Fibroblast of lung (primary cell): Measurements from ENCODE around the gene SLC25A51. TPM values are rescaled to one million over a fixed set of nuclear protein-coding genes. Genes with fewer than 3 reads are reported as not detected.

Experiments used
- DNase-seq, 2 donors: peaks; one replicate each; pipeline versions ENCODE4 v3.0.0 to v3.0.0-alpha.2; 2010; ENCODE audit warnings: low read depth in 2 of 2
- H2AFZ ChIP-seq: 2 replicates; pipeline ENCODE4 v1.5.1; 2012; ENCODE audit warnings: low read length, control low read depth, inconsistent platforms
- H3K27ac ChIP-seq: 2 replicates; pipeline ENCODE4 v1.5.1; 2011; ENCODE audit warnings: low read length, control low read depth; ENCODE audit not compliant: insufficient read depth
- H3K27me3 ChIP-seq: 2 replicates; pipeline ENCODE4 v1.5.1; 2011; ENCODE audit warnings: mild to moderate bottlenecking, low read length; ENCODE audit not compliant: control insufficient read depth, insufficient read depth
- H3K36me3 ChIP-seq: 2 replicates; pipeline ENCODE4 v1.5.1; 2011; ENCODE audit warnings: low read length; ENCODE audit not compliant: control insufficient read depth, insufficient read depth
- H3K4me1 ChIP-seq: 2 replicates; pipeline ENCODE4 v1.5.1; 2011; ENCODE audit warnings: low read length; ENCODE audit not compliant: control insufficient read depth, insufficient read depth; ENCODE audit errors: extremely low read depth
- H3K4me2 ChIP-seq: 2 replicates; pipeline ENCODE4 v1.5.1; 2011; ENCODE audit warnings: low read length, control low read depth; ENCODE audit not compliant: insufficient read depth; ENCODE audit errors: extremely low read depth
- H3K4me3 ChIP-seq, 4 experiments: fragments of 200-600 bp in 1 of 4; sonication (generic) in 1 of 4; replicated peaks in 1 of 4; 2 replicates each; pipeline ENCODE4 v1.5.1; 2011 to 2016; ENCODE audit warnings: low read length in 4 of 4, low read depth in 3 of 4, mild to moderate bottlenecking in 3 of 4, control low read depth in 2 of 4, inconsistent platforms in 1 of 4, mixed read lengths in 1 of 4; ENCODE audit not compliant: insufficient read depth in 1 of 4; ENCODE audit errors: control extremely low read depth in 1 of 4
- H3K79me2 ChIP-seq: 2 replicates; pipeline ENCODE4 v1.5.1; 2012; ENCODE audit warnings: mild to moderate bottlenecking, low read length, inconsistent platforms; ENCODE audit not compliant: control insufficient read depth, insufficient read depth
- H3K9ac ChIP-seq: 2 replicates; pipeline ENCODE4 v1.5.1; 2011; ENCODE audit warnings: mild to moderate bottlenecking, low read length, control low read depth; ENCODE audit not compliant: insufficient read depth
- H3K9me3 ChIP-seq: 2 replicates; pipeline ENCODE4 v1.5.1; 2012; ENCODE audit warnings: low read depth, low read length; ENCODE audit not compliant: control insufficient read depth, insufficient read depth
- H4K20me1 ChIP-seq: 2 replicates; pipeline ENCODE4 v1.5.1; 2011; ENCODE audit warnings: low read length; ENCODE audit not compliant: control insufficient read depth, insufficient read depth; ENCODE audit errors: extremely low read depth
- CTCF ChIP-seq, 2 donors: IDR thresholded peaks in 1 of 2; conservative IDR thresholded peaks in 1 of 2; 1 replicate in 1 of 2; 2 replicates in 1 of 2; pipeline ENCODE4 v1.5.1; 2011 to 2012; ENCODE audit warnings: low read length in 2 of 2, control low read depth in 1 of 2, inconsistent platforms in 1 of 2, low read depth in 1 of 2, mild to moderate bottlenecking in 1 of 2
- EZH2 ChIP-seq: IDR thresholded peaks from 2 replicates; pipeline ENCODE4 v1.5.1; 2012; ENCODE audit warnings: low read length, control low read depth, mild to moderate bottlenecking; ENCODE audit errors: missing control alignments
- polyA plus RNA-seq, 2 donors: library from polyadenylated mRNA; depleted of rRNA in 1 of 2; stranded (reverse) in 1 of 2; unstranded in 1 of 2; fragments of >200 nt; gene quantifications; 2 replicates each; pipeline ENCODE4 v1.2.1, GENCODE V29; 2011 to 2012; ENCODE audit warnings: missing spikeins in 1 of 2
- total RNA-seq: library from RNA; depleted of rRNA; stranded (reverse); fragments of >200 nt; gene quantifications from 2 replicates; pipeline ENCODE4 v1.2.1, GENCODE V29; 2014

The SLC25A51 gene
- total and polyA plus RNA-seq, 2 donors (not counting 1 experiment from before 2014, with no cell fraction given) = 39.3 to 100 TPM

- DNase-seq = no peak
- Histone ChIP-seq H3K27me3 (no peaks in the 10 kb centered on the region), H3K4me1 (peaks cover 27% of the 10 kb centered on the region), H3K36me3 (peaks cover 14% of the 10 kb centered on the region), H3K27ac (no peak overlapping the region), H3K9ac (no peak overlapping the region), H3K4me3 (no peak overlapping the region), H3K79me2 (peaks cover 1% of the 10 kb centered on the region), H4K20me1 (no peaks in the 10 kb centered on the region), H3K4me2 (no peak overlapping the region), H2AFZ (no peak overlapping the region), H3K9me3 (no peaks in the 10 kb centered on the region)
- TF ChIP-seq EZH2 (no peak), CTCF (conservative IDR thresholded peaks at IDR 0.05 in 1 of 2, IDR thresholded peaks at IDR 0.05 in 1 of 2; ENCODE audit: low read depth in 1 of 2, low read length in 2 of 2) (no peak)
Observed at GRCh38 chr9:37948417-37948980, 44.6 kb upstream of the SLC25A51 start.

GRCh38 chr9:37947977-37948376, 44.0 kb upstream of the SLC25A51 start:
- H3K4me1 ChIP-seq = peaks cover 27% of the 10 kb centered on the region
- no peaks in the 10 kb centered on the region for H4K20me1 ChIP-seq
- no peak for TF ChIP-seq CTCF (conservative IDR thresholded peaks at IDR 0.05 in 1 of 2, IDR thresholded peaks at IDR 0.05 in 1 of 2; ENCODE audit: low read depth in 1 of 2, low read length in 2 of 2)
- TF ChIP-seq EZH2 = no peak
- H3K4me3 ChIP-seq = no peak overlapping the region
- H3K27me3 ChIP-seq = no peaks in the 10 kb centered on the region
- H3K4me2 ChIP-seq = no peak overlapping the region
- H3K36me3 ChIP-seq = peaks cover 14% of the 10 kb centered on the region
- no peak overlapping the region for H3K9ac ChIP-seq
- peak in 1 of 2 donors; percentile 69 for DNase-seq
- H3K27ac ChIP-seq = no peak overlapping the region
- no peak overlapping the region for H2AFZ ChIP-seq
- H3K9me3 ChIP-seq = no peaks in the 10 kb centered on the region
- no peaks in the 10 kb centered on the region for H3K79me2 ChIP-seq

- Histone ChIP-seq H3K4me1 (peaks cover 29% of the 10 kb centered on the region), H3K9ac (no peak overlapping the region), H3K27ac (no peak overlapping the region), H3K4me3 (no peak overlapping the region), H3K36me3 (peaks cover 14% of the 10 kb centered on the region), H3K4me2 (no peak overlapping the region), H3K79me2 (no peaks in the 10 kb centered on the region), H3K27me3 (no peaks in the 10 kb centered on the region), H4K20me1 (no peaks in the 10 kb centered on the region), H2AFZ (no peak overlapping the region), H3K9me3 (no peaks in the 10 kb centered on the region)
- no peak for DNase-seq
- TF ChIP-seq CTCF (conservative IDR thresholded peaks at IDR 0.05 in 1 of 2, IDR thresholded peaks at IDR 0.05 in 1 of 2; ENCODE audit: low read depth in 1 of 2, low read length in 2 of 2) (no peak), EZH2 (no peak)
Observed at GRCh38 chr9:37947471-37947870, 43.5 kb upstream of the SLC25A51 start.
